Astrocyte (in vitro differentiated cells and primary cell): ENCODE data around the gene TSC22D1. TPM values are rescaled to one million over a fixed set of nuclear protein-coding genes. Genes with fewer than 3 reads are reported as not detected.

ENCODE experiments used
- DNase-seq: peaks from one replicate; pipeline ENCODE4 v3.0.0-alpha.2; 2010; ENCODE audit warnings: low read depth
- FAIRE-seq: peaks from 2 replicates; lab custom pipeline; 2011; peaks lifted over from hg19 to GRCh38; lab: Jason Lieb, UNC
- H2AFZ ChIP-seq: 2 replicates; pipeline ENCODE4 v1.6.0; 2012; ENCODE audit warnings: low read depth, low read length, inconsistent platforms
- H3K27ac ChIP-seq: 2 replicates; pipeline ENCODE4 v1.5.1; 2011; ENCODE audit warnings: low read depth, low read length, inconsistent platforms
- H3K27me3 ChIP-seq: 2 replicates; pipeline ENCODE4 v1.6.0; 2011; ENCODE audit warnings: low read length, inconsistent platforms; ENCODE audit not compliant: insufficient read depth
- H3K36me3 ChIP-seq: 2 replicates; pipeline ENCODE4 v1.5.1; 2011; ENCODE audit warnings: low read length, inconsistent platforms; ENCODE audit not compliant: insufficient read depth
- H3K4me1 ChIP-seq: 2 replicates; pipeline ENCODE4 v1.5.1; 2011; ENCODE audit warnings: low read length, inconsistent platforms; ENCODE audit not compliant: insufficient read depth
- H3K4me2 ChIP-seq: 2 replicates; pipeline ENCODE4 v1.6.0; 2012; ENCODE audit warnings: low read length, inconsistent platforms
- H3K4me3 ChIP-seq: 2 replicates; pipeline ENCODE4 v1.5.1; 2011; ENCODE audit warnings: low read depth, mild to moderate bottlenecking, low read length, inconsistent platforms; ENCODE audit not compliant: insufficient read depth
- H3K79me2 ChIP-seq: 2 replicates; pipeline ENCODE4 v1.6.0; 2012; ENCODE audit warnings: mild to moderate bottlenecking, low read length, inconsistent platforms; ENCODE audit not compliant: insufficient read depth
- H3K9ac ChIP-seq: 2 replicates; pipeline ENCODE4 v1.6.0; 2012; ENCODE audit warnings: mild to moderate bottlenecking, low read length, inconsistent platforms
- H3K9me3 ChIP-seq: 2 replicates; pipeline ENCODE4 v1.5.1; 2012; ENCODE audit warnings: low read depth, mild to moderate bottlenecking, low read length, inconsistent platforms; ENCODE audit not compliant: insufficient read depth
- H4K20me1 ChIP-seq: 2 replicates; pipeline ENCODE4 v1.6.0; 2012; ENCODE audit warnings: low read length, inconsistent platforms; ENCODE audit not compliant: insufficient read depth
- H3K27ac Mint-ChIP-seq: one replicate; pipeline ENCODE4 v1.8.0; 2021; ENCODE audit warnings: mild to moderate bottlenecking, mixed read lengths; ENCODE audit not compliant: unreplicated experiment
- H3K27me3 Mint-ChIP-seq: one replicate; pipeline ENCODE4 v1.8.0; 2021; ENCODE audit warnings: low read depth, mixed read lengths; ENCODE audit not compliant: unreplicated experiment
- H3K36me3 Mint-ChIP-seq: one replicate; pipeline ENCODE4 v1.8.0; 2021; ENCODE audit warnings: low read depth, mixed read lengths; ENCODE audit not compliant: unreplicated experiment
- H3K4me1 Mint-ChIP-seq: one replicate; pipeline ENCODE4 v1.8.0; 2021; ENCODE audit warnings: low read depth, mixed read lengths; ENCODE audit not compliant: unreplicated experiment
- H3K4me3 Mint-ChIP-seq: one replicate; pipeline ENCODE4 v1.8.0; 2021; ENCODE audit warnings: mild to moderate bottlenecking, moderate library complexity, mixed read lengths; ENCODE audit not compliant: unreplicated experiment
- H3K9me3 Mint-ChIP-seq: one replicate; pipeline ENCODE4 v1.8.0; 2021; ENCODE audit warnings: mild to moderate bottlenecking, mixed read lengths; ENCODE audit not compliant: unreplicated experiment
- EZH2 ChIP-seq: IDR thresholded peaks from 2 replicates; pipeline ENCODE4 v1.6.1; 2012; ENCODE audit warnings: mild to moderate bottlenecking, low read length, inconsistent platforms; ENCODE audit not compliant: insufficient read depth
- total RNA-seq: library from RNA; stranded (reverse); gene quantifications from 2 replicates; pipeline ENCODE4 v1.2.1, GENCODE V29; 2021
- TF ChIP-seq, protein P1 (sequence below): IDR thresholded peaks from 2 replicates; pipeline ENCODE4 v1.5.1; 2011; ENCODE audit warnings: low read depth, mild to moderate bottlenecking, inconsistent platforms, low read length, moderate library complexity; ENCODE audit not compliant: insufficient read depth

TSC22D1 gene
- total RNA-seq, 1 donor from 2014 or later = 96.2 TPM

DNA sequence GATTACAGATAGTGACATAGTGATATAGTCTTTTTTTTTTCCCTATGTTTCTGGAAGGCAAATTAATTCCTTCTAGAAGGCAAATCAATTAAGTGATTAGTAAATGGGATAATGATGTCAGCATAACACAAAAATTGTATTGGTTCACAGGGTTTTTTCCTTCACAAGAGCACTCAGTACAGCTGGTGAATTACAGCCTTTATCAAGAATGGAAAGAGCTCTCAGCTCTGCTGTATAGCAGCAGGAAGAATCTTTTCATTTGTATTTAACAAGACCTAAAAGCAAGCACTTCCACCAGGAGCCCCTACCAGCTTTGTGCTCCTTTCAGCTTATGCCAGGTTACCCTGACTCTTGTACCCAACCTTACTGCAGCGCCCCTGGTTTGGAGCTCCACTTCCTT, 111.7 kb downstream of the TSC22D1 start:
- no peak for TF ChIP-seq EZH2
- TF ChIP-seq, protein P1, sequence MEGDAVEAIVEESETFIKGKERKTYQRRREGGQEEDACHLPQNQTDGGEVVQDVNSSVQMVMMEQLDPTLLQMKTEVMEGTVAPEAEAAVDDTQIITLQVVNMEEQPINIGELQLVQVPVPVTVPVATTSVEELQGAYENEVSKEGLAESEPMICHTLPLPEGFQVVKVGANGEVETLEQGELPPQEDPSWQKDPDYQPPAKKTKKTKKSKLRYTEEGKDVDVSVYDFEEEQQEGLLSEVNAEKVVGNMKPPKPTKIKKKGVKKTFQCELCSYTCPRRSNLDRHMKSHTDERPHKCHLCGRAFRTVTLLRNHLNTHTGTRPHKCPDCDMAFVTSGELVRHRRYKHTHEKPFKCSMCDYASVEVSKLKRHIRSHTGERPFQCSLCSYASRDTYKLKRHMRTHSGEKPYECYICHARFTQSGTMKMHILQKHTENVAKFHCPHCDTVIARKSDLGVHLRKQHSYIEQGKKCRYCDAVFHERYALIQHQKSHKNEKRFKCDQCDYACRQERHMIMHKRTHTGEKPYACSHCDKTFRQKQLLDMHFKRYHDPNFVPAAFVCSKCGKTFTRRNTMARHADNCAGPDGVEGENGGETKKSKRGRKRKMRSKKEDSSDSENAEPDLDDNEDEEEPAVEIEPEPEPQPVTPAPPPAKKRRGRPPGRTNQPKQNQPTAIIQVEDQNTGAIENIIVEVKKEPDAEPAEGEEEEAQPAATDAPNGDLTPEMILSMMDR = no peak
- no peak overlapping the region for H3K9ac ChIP-seq
- Mint-ChIP-seq H3K4me1 (peaks cover 6% of the 10 kb centered on the region), H3K27ac (no peak overlapping the region), H3K9me3 (no peaks in the 10 kb centered on the region), H3K4me3 (no peak overlapping the region), H3K27me3 (no peaks in the 10 kb centered on the region), H3K36me3 (peaks cover 6% of the 10 kb centered on the region)
- H3K27ac ChIP-seq = no peak overlapping the region
- H3K27me3 ChIP-seq = no peaks in the 10 kb centered on the region
- no peak for FAIRE-seq
- H3K4me2 ChIP-seq = no peak overlapping the region
- no peak overlapping the region for H2AFZ ChIP-seq
- no peaks in the 10 kb centered on the region for H3K36me3 ChIP-seq
- H3K79me2 ChIP-seq = peaks cover 53% of the 10 kb centered on the region
- no peaks in the 10 kb centered on the region for H3K4me1 ChIP-seq
- no peak overlapping the region for H3K4me3 ChIP-seq
- H4K20me1 ChIP-seq = peaks cover 59% of the 10 kb centered on the region
- DNase-seq = no peak
- no peaks in the 10 kb centered on the region for H3K9me3 ChIP-seq

DNA sequence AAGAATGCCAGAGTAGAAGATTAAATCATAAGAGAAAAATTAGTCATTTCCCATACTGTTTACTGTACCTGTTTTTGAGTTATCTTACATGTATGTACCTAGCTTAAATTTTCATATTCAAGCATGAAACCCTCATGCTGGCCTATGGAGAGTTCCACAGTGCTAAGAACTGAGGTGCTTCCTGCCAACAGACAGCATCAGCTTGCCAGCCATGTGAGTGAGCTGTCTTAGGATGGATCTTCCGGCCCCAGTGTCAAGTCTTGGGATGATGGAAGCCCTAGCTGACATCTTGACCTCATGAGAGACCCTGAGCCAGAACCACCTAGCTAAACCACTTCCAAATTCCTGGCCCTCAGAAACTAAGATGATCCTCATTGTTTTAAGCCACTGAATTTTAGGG, 112.4 kb downstream of the TSC22D1 start:
- no peak for TF ChIP-seq EZH2
- TF ChIP-seq, protein P1 = no peak
- H3K4me2 ChIP-seq = no peak overlapping the region
- no peaks in the 10 kb centered on the region for H3K9me3 ChIP-seq
- H3K4me3 Mint-ChIP-seq = no peak overlapping the region
- FAIRE-seq (no peak), DNase-seq (no peak)
- H3K79me2 ChIP-seq = peaks cover 48% of the 10 kb centered on the region
- no peaks in the 10 kb centered on the region for H3K9me3 Mint-ChIP-seq
- peaks cover 10% of the 10 kb centered on the region for H3K36me3 Mint-ChIP-seq
- no peaks in the 10 kb centered on the region for H3K27me3 ChIP-seq
- H3K27me3 Mint-ChIP-seq = no peaks in the 10 kb centered on the region
- H3K27ac Mint-ChIP-seq = no peak overlapping the region
- H3K36me3 ChIP-seq = no peaks in the 10 kb centered on the region
- no peak overlapping the region for H3K27ac ChIP-seq
- peaks cover 6% of the 10 kb centered on the region for H3K4me1 Mint-ChIP-seq
- no peak overlapping the region for H3K9ac ChIP-seq
- H3K4me1 ChIP-seq = no peaks in the 10 kb centered on the region
- no peak overlapping the region for H2AFZ ChIP-seq
- no peak overlapping the region for H3K4me3 ChIP-seq
- peaks cover 55% of the 10 kb centered on the region for H4K20me1 ChIP-seq

DNA sequence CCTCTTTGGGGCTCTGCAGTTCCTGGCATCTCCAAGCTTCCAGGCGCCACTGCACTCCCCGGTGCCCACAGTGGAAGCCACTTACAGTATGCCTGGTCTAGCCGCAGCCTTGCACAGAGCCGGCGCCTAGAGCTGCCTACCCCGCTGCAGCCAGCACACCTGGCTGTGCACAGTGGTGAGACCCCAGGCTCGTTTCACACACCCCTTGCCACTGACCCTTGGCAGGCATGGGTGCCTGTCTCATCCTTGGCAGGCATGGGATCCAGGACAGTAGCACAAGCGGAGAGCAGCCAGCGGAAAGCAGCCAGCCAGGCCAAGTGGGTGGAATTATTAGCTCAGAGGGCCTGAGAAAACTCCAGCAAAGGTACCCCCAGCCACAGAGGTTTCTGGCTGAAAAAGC, 116.5 kb downstream of the TSC22D1 start:
- H3K27me3 Mint-ChIP-seq = no peaks in the 10 kb centered on the region
- H4K20me1 ChIP-seq = peaks cover 43% of the 10 kb centered on the region
- DNase-seq (no peak), FAIRE-seq (no peak)
- no peak overlapping the region for H3K4me3 Mint-ChIP-seq
- TF ChIP-seq, protein P1 = no peak
- TF ChIP-seq EZH2 = no peak
- no peak overlapping the region for H3K4me2 ChIP-seq
- H3K27me3 ChIP-seq = no peaks in the 10 kb centered on the region
- H3K4me3 ChIP-seq = no peak overlapping the region
- H3K27ac ChIP-seq = no peak overlapping the region
- peaks cover 21% of the 10 kb centered on the region for H3K36me3 Mint-ChIP-seq
- H3K9ac ChIP-seq = no peak overlapping the region
- no peak overlapping the region for H2AFZ ChIP-seq
- peaks cover 30% of the 10 kb centered on the region for H3K79me2 ChIP-seq
- no peak overlapping the region for H3K27ac Mint-ChIP-seq
- H3K4me1 ChIP-seq = no peaks in the 10 kb centered on the region
- peaks cover 3% of the 10 kb centered on the region for H3K9me3 Mint-ChIP-seq
- no peaks in the 10 kb centered on the region for H3K4me1 Mint-ChIP-seq
- H3K36me3 ChIP-seq = no peaks in the 10 kb centered on the region
- no peaks in the 10 kb centered on the region for H3K9me3 ChIP-seq
